K562 (cell line): ENCODE data around the gene GALNT9. TPM values are rescaled to one million over a fixed set of nuclear protein-coding genes. Genes with fewer than 3 reads are reported as not detected.

Source experiments
- MGA ChIP-seq: fragments of 450-650 bp; IDR thresholded peaks from 2 replicates; pipeline ENCODE4 v1.6.1; 2016; ENCODE audit warnings: mild to moderate bottlenecking, moderate library complexity
- ZNF57 ChIP-seq: fragments of 450-650 bp; formaldehyde crosslinking; IDR thresholded peaks from 2 replicates; pipeline ENCODE4 v1.4.0; 2020; ENCODE audit warnings: mild to moderate bottlenecking, moderate library complexity
- polyA plus RNA-seq, 8 experiments: library from polyadenylated mRNA; depleted of rRNA in 4 of 8; stranded (reverse) in 5 of 8; unstranded in 3 of 8; fragments of >200 nt; fragmentation: Nextera tagmentation in 2 of 8; fragmentation: Illumina TruSeq in 1 of 8; extraction: Ambion mirVana in 2 of 8; extraction: Trizol in 1 of 8; gene quantifications; 2 replicates each; pipeline versions ENCODE4 v1.2.1 to v1.2.3, GENCODE V29; 2011 to 2014; ENCODE audit warnings: inconsistent platforms in 1 of 8, missing spikeins in 1 of 8
- total RNA-seq, 7 experiments: library from RNA; depleted of rRNA in 6 of 7; stranded (reverse); fragments of >200 nt in 6 of 7; fragmentation: Illumina TruSeq in 2 of 7; extraction: Trizol in 2 of 7; gene quantifications; 2 replicates each; pipeline versions ENCODE4 v1.2.1 to v1.2.3, GENCODE V29; 2011 to 2021; ENCODE audit warnings: low replicate concordance in 1 of 7
- TF ChIP-seq, protein P1 (sequence below), 2 experiments: fragments of 450-650 bp; IDR thresholded peaks; 2 replicates each; pipeline ENCODE4 v1.6.1; 2016; ENCODE audit warnings: mild to moderate bottlenecking in 2 of 2, borderline replicate concordance in 1 of 2, low read depth in 1 of 2, moderate library complexity in 1 of 2
- TF ChIP-seq, protein P2 (sequence below): sonication (generic); formaldehyde crosslinking; IDR thresholded peaks from 2 replicates; pipeline ENCODE4 v1.8.1; 2022; ENCODE audit warnings: missing genetic modification reagents

The GALNT9 gene
- total and polyA plus RNA-seq, 9 of the 15 experiments (the other 6 are each of a cell fraction or from before 2014, with no cell fraction given), result not detected

- TF ChIP-seq, protein P1, sequence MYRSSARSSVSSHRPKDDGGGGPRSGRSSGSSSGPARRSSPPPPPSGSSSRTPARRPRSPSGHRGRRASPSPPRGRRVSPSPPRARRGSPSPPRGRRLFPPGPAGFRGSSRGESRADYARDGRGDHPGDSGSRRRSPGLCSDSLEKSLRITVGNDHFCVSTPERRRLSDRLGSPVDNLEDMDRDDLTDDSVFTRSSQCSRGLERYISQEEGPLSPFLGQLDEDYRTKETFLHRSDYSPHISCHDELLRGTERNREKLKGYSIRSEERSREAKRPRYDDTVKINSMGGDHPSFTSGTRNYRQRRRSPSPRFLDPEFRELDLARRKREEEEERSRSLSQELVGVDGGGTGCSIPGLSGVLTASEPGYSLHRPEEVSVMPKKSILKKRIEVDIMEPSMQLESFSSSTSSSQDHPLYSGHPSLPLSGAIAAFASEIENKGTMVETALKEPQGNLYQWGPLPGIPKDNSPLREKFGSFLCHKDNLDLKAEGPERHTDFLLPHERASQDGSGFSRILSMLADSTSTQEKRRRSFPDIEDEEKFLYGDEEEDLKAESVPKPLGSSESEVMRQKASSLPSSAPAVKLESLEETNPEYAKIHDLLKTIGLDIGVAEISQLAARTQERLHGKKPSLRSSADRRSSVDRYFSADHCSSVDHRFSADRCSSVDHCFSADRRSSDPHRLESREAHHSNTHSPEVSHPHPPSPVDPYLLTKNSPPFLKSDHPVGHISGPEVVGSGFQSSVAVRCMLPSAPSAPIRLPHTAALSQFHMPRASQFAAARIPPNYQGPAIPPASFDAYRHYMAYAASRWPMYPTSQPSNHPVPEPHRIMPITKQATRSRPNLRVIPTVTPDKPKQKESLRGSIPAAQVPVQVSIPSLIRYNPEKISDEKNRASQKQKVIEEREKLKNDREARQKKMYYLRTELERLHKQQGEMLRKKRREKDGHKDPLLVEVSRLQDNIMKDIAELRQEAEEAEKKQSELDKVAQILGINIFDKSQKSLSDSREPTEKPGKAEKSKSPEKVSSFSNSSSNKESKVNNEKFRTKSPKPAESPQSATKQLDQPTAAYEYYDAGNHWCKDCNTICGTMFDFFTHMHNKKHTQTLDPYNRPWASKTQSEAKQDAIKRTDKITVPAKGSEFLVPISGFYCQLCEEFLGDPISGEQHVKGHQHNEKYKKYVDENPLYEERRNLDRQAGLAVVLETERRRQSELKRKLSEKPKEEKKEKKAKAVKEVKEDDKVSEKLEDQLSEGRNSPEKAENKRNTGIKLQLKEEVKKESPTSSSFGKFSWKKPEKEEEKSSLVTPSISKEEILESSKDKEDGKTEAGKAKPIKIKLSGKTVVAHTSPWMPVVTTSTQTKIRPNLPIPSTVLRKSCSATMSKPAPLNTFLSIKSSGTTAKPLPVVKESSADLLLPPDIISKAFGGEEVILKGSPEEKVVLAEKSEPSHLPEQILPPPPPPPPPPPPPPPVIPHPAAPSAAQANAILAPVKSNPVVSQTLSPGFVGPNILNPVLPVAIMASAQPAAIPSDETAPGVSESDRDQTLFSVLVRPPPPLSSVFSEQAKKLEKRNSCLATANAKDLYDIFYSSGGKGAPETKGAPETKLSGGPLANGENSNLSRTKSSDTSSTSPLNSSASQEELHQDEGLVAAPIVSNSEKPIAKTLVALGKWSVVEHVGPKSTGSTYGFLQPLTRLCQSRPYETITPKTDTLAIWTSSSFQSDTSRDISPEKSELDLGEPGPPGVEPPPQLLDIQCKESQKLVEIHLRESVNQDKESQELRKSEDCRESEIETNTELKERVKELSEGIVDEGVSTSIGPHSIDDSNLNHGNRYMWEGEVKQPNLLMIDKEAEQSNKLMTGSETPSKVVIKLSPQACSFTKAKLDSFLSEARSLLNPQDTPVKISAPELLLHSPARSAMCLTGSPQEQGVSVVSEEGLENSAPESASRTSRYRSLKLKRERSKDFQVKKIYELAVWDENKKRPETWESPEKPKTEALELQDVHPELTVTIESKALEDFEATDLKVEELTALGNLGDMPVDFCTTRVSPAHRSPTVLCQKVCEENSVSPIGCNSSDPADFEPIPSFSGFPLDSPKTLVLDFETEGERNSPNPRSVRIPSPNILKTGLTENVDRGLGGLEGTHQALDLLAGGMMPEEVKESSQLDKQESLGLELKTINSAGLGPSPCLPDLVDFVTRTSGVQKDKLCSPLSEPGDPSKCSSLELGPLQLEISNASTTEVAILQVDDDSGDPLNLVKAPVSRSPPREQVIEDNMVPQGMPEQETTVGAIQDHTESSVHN (IDR thresholded peaks at IDR 0.05; ENCODE audit: borderline replicate concordance in 1 of 2, low read depth in 1 of 2), result no peak
- TF ChIP-seq MGA (no peak), ZNF57 (CRISPR knock-in tag) (no peak)
- TF ChIP-seq, protein P2, sequence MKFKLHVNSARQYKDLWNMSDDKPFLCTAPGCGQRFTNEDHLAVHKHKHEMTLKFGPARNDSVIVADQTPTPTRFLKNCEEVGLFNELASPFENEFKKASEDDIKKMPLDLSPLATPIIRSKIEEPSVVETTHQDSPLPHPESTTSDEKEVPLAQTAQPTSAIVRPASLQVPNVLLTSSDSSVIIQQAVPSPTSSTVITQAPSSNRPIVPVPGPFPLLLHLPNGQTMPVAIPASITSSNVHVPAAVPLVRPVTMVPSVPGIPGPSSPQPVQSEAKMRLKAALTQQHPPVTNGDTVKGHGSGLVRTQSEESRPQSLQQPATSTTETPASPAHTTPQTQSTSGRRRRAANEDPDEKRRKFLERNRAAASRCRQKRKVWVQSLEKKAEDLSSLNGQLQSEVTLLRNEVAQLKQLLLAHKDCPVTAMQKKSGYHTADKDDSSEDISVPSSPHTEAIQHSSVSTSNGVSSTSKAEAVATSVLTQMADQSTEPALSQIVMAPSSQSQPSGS (CRISPR knock-in tag), result no peak
Observed at GRCh38 chr12:132236129-132236929, 93.1 kb downstream of the GALNT9 start (continued).
